ENCODE data around the gene ELP2.

The ELP2 gene

GRCh38 chr18:36214811-36215210 lies 85.1 kb downstream of the ELP2 start:
- no peak overlapping the region for H3K4me3 ChIP-seq (ENCODE audit: low read length)
- no peak for TF ChIP-seq CTCF (conservative IDR thresholded peaks at IDR 0.05; ENCODE audit: low read depth, low read length)
- DNase-seq (ENCODE audit: low read depth): no peak

- no peak for DNase-seq (ENCODE audit: low read depth)
- no peak overlapping the region for H3K4me3 ChIP-seq (ENCODE audit: low read length)
- no peak for TF ChIP-seq CTCF (conservative IDR thresholded peaks at IDR 0.05; ENCODE audit: low read depth, low read length)
Measured at GRCh38 chr18:36215577-36215976, 85.9 kb downstream of the ELP2 start.

- TF ChIP-seq CTCF (conservative IDR thresholded peaks at IDR 0.05; ENCODE audit: low read depth, low read length): no peak
- no peak overlapping the region for H3K4me3 ChIP-seq (ENCODE audit: low read length)
- DNase-seq (ENCODE audit: low read depth): no peak
Measured at GRCh38 chr18:36217348-36217747, 87.6 kb downstream of the ELP2 start.

GRCh38 chr18:36229188-36229587 lies 99.5 kb downstream of the ELP2 start:
- no peak for TF ChIP-seq CTCF (conservative IDR thresholded peaks at IDR 0.05; ENCODE audit: low read depth, low read length)
- DNase-seq (ENCODE audit: low read depth): no peak
- H3K4me3 ChIP-seq (ENCODE audit: low read length): no peak overlapping the region

All from retinal pigment epithelial cell (primary cell).